ENCODE data around the gene ZNRF2.

GRCh38 chr7:30280631-30281030, 3.8 kb upstream of the ZNRF2 start:
- TF ChIP-seq POLR2A (IDR thresholded peaks at IDR 0.05; ENCODE audit: extremely low read depth, insufficient read length) (no peak), CTCF (IDR thresholded peaks at IDR 0.05; ENCODE audit: low read depth, low read length) (no peak), MAX (IDR thresholded peaks at IDR 0.05; ENCODE audit: low read depth, low read length) (no peak), MYC (IDR thresholded peaks at IDR 0.05; ENCODE audit: low read depth, low read length) (no peak)
